ENCODE measurements around the gene CLBA1.

DNA sequence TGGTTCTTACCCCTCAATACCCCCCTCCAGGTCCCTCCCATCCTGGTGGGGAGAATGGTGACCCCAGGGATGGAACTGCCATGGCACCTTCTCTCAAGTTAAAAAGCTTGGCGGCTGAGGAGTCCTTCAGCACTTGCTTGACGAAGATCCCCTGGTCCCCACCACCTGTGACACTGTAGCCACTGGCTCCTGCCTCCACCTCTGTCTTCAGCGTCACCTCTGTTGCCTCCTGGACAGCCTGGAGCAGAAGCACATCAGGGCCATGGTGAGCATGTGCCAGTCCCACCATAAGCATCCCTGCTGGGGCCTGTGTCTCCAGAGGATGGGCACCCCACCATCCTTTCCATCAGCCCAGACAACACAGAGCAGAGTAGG is 30.2 kb upstream of the CLBA1 start:
- no peak for TF ChIP-seq ZNF232 (CRISPR knock-in tag; IDR thresholded peaks at IDR 0.05)
- TF ChIP-seq, protein P1, sequence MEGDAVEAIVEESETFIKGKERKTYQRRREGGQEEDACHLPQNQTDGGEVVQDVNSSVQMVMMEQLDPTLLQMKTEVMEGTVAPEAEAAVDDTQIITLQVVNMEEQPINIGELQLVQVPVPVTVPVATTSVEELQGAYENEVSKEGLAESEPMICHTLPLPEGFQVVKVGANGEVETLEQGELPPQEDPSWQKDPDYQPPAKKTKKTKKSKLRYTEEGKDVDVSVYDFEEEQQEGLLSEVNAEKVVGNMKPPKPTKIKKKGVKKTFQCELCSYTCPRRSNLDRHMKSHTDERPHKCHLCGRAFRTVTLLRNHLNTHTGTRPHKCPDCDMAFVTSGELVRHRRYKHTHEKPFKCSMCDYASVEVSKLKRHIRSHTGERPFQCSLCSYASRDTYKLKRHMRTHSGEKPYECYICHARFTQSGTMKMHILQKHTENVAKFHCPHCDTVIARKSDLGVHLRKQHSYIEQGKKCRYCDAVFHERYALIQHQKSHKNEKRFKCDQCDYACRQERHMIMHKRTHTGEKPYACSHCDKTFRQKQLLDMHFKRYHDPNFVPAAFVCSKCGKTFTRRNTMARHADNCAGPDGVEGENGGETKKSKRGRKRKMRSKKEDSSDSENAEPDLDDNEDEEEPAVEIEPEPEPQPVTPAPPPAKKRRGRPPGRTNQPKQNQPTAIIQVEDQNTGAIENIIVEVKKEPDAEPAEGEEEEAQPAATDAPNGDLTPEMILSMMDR (IDR thresholded peaks at IDR 0.05 in 2 of 3, conservative IDR thresholded peaks at IDR 0.05 in 1 of 3; ENCODE audit: insufficient read depth in 2 of 3, low read depth in 1 of 3, low read length in 3 of 3), result no peak
- no peak for TF ChIP-seq SMARCC2 (IDR thresholded peaks at IDR 0.05; ENCODE audit: low read depth)
- no peak for TF ChIP-seq JUN (IDR thresholded peaks at IDR 0.05; ENCODE audit: borderline replicate concordance, low read depth, low read length)
- TF ChIP-seq JUN (CRISPR knock-in tag; IDR thresholded peaks at IDR 0.05; ENCODE audit: borderline replicate concordance), result no peak
- no peak for TF ChIP-seq REST (IDR thresholded peaks at IDR 0.05; ENCODE audit: borderline replicate concordance)
- TF ChIP-seq REST (CRISPR knock-in tag; IDR thresholded peaks at IDR 0.05; ENCODE audit: low read depth), result no peak
- no peak for TF ChIP-seq TSHZ1 (CRISPR knock-in tag; IDR thresholded peaks at IDR 0.05)
- no peak for TF ChIP-seq POLR2AphosphoS5 (IDR thresholded peaks at IDR 0.05; ENCODE audit: control insufficient read depth, insufficient read depth, low read depth, low read length)
- no peak for TF ChIP-seq POLR2AphosphoS2 (IDR thresholded peaks at IDR 0.05; ENCODE audit: low read length)
- no peak for TF ChIP-seq MAFG (tag; conservative IDR thresholded peaks at IDR 0.05)
- TF ChIP-seq POLR2A (conservative IDR thresholded peaks at IDR 0.05), result no peak
- TF ChIP-seq MTA1 (IDR thresholded peaks at IDR 0.05; ENCODE audit: borderline replicate concordance), result no peak
- TF ChIP-seq NFIX (CRISPR knock-in tag; IDR thresholded peaks at IDR 0.05; ENCODE audit: low read depth), result no peak

All from K562 (cell line).